K562 (cell line): ENCODE results near the gene PDZK1IP1. TPM values are rescaled to one million over a fixed set of nuclear protein-coding genes. Genes with fewer than 3 reads are reported as not detected.

Source experiments
- HMGN3 ChIP-seq: IDR thresholded peaks from 2 replicates; pipeline ENCODE4 v1.6.1; 2011; ENCODE audit warnings: borderline replicate concordance, low read depth, mild to moderate bottlenecking, mixed read lengths, low read length; ENCODE audit not compliant: insufficient read length; ENCODE audit errors: extremely low read depth
- MBD2 ChIP-seq: sonication (generic); IDR thresholded peaks from 2 replicates; pipeline ENCODE4 v1.6.1; 2016; ENCODE audit warnings: low read depth, borderline replicate concordance
- NCOR1 ChIP-seq: fragments of 450-650 bp; IDR thresholded peaks from 2 replicates; pipeline ENCODE4 v1.6.1; 2016; ENCODE audit warnings: mild to moderate bottlenecking, moderate library complexity
- PHF8 ChIP-seq: fragments of 200-600 bp; sonication (generic); IDR thresholded peaks from 2 replicates; pipeline ENCODE4 v1.6.1; 2012; ENCODE audit warnings: mixed run types, mild to moderate bottlenecking, inconsistent platforms, low read length, moderate library complexity, borderline replicate concordance
- POLR2AphosphoS5 ChIP-seq: IDR thresholded peaks from 2 replicates; pipeline ENCODE4 v1.6.1; 2011; ENCODE audit warnings: mild to moderate bottlenecking, low read depth, low read length, moderate library complexity; ENCODE audit not compliant: control insufficient read depth, insufficient read depth
- RUNX1 ChIP-seq: sonication (generic); IDR thresholded peaks from 2 replicates; pipeline ENCODE4 v1.6.1; 2016; ENCODE audit warnings: antibody characterized with exemption, low read depth
- SMARCC2 ChIP-seq: fragments of 450-650 bp; IDR thresholded peaks from 2 replicates; pipeline ENCODE4 v1.6.1; 2017; ENCODE audit warnings: antibody characterized with exemption, moderate library complexity, mild to moderate bottlenecking, low read depth
- STAT5B ChIP-seq: fragments of 250-450 bp; sonication (Bioruptor Pico); IDR thresholded peaks from 2 replicates; pipeline ENCODE4 v1.8.0; 2021; ENCODE audit warnings: mild to moderate bottlenecking, inconsistent platforms
- U2AF2 ChIP-seq: fragments of 200-400 bp; formaldehyde crosslinking; optimal IDR thresholded peaks from 2 replicates; pipeline ENCODE3; 2017; ENCODE audit warnings: low read depth, mild to moderate bottlenecking, low read length
- ZEB2 ChIP-seq: fragments of 450-650 bp; IDR thresholded peaks from 2 replicates; pipeline ENCODE4 v1.6.1; 2016
- ZFP30 ChIP-seq: fragments of 250-450 bp; sonication (Bioruptor Pico); IDR thresholded peaks from 2 replicates; pipeline ENCODE4 v1.8.0; 2022; ENCODE audit warnings: moderate library complexity, mild to moderate bottlenecking, inconsistent platforms, borderline replicate concordance
- ZKSCAN1 ChIP-seq: fragments of 150-350 bp; IDR thresholded peaks from 2 replicates; pipeline ENCODE4 v1.6.1; 2016; ENCODE audit warnings: low read depth, low read length
- ZNF140 ChIP-seq: fragments of 250-450 bp; sonication (Bioruptor Pico); IDR thresholded peaks from 2 replicates; pipeline ENCODE4 v1.8.0; 2021; ENCODE audit warnings: moderate library complexity, mild to moderate bottlenecking, inconsistent platforms
- ZNF551 ChIP-seq: fragments of 250-450 bp; sonication (Bioruptor Pico); IDR thresholded peaks from 2 replicates; pipeline ENCODE4 v1.5.0; 2021; ENCODE audit warnings: mild to moderate bottlenecking, moderate library complexity
- polyA plus RNA-seq, 8 experiments: library from polyadenylated mRNA; depleted of rRNA in 4 of 8; stranded (reverse) in 5 of 8; unstranded in 3 of 8; fragments of >200 nt; fragmentation: Nextera tagmentation in 2 of 8; fragmentation: Illumina TruSeq in 1 of 8; extraction: Ambion mirVana in 2 of 8; extraction: Trizol in 1 of 8; gene quantifications; 2 replicates each; pipeline versions ENCODE4 v1.2.1 to v1.2.3, GENCODE V29; 2011 to 2014; ENCODE audit warnings: inconsistent platforms in 1 of 8, missing spikeins in 1 of 8
- total RNA-seq, 7 experiments: library from RNA; depleted of rRNA in 6 of 7; stranded (reverse); fragments of >200 nt in 6 of 7; fragmentation: Illumina TruSeq in 2 of 7; extraction: Trizol in 2 of 7; gene quantifications; 2 replicates each; pipeline versions ENCODE4 v1.2.1 to v1.2.3, GENCODE V29; 2011 to 2021; ENCODE audit warnings: low replicate concordance in 1 of 7
- TF ChIP-seq, protein P1 (sequence below): fragments of 250-450 bp; sonication (Bioruptor Pico); IDR thresholded peaks from 2 replicates; pipeline ENCODE4 v1.4.0; 2020; ENCODE audit warnings: mild to moderate bottlenecking, moderate library complexity
- TF ChIP-seq, protein P2 (sequence below): fragments of 450-650 bp; IDR thresholded peaks from 2 replicates; pipeline ENCODE4 v1.6.1; 2014; ENCODE audit warnings: low read depth, mild to moderate bottlenecking, moderate library complexity, borderline replicate concordance
- TF ChIP-seq, protein P3 (sequence below), 2 experiments: fragments of 450-650 bp; conservative IDR thresholded peaks; 2 replicates each; pipeline ENCODE4 v1.6.1; 2017; ENCODE audit warnings: mild to moderate bottlenecking in 2 of 2, moderate library complexity in 2 of 2
- TF ChIP-seq, protein P4 (sequence below): fragments of 200-400 bp; formaldehyde crosslinking; IDR thresholded peaks from 2 replicates; pipeline ENCODE4 v1.6.1; 2017; ENCODE audit warnings: mild to moderate bottlenecking, low read depth, low read length, moderate library complexity

The PDZK1IP1 gene
- total and polyA plus RNA-seq, 9 of the 15 experiments (the other 6 are each of a cell fraction or from before 2014, with no cell fraction given): 0.17 to 0.68 (median 0.53) TPM; not detected in 2

DNA sequence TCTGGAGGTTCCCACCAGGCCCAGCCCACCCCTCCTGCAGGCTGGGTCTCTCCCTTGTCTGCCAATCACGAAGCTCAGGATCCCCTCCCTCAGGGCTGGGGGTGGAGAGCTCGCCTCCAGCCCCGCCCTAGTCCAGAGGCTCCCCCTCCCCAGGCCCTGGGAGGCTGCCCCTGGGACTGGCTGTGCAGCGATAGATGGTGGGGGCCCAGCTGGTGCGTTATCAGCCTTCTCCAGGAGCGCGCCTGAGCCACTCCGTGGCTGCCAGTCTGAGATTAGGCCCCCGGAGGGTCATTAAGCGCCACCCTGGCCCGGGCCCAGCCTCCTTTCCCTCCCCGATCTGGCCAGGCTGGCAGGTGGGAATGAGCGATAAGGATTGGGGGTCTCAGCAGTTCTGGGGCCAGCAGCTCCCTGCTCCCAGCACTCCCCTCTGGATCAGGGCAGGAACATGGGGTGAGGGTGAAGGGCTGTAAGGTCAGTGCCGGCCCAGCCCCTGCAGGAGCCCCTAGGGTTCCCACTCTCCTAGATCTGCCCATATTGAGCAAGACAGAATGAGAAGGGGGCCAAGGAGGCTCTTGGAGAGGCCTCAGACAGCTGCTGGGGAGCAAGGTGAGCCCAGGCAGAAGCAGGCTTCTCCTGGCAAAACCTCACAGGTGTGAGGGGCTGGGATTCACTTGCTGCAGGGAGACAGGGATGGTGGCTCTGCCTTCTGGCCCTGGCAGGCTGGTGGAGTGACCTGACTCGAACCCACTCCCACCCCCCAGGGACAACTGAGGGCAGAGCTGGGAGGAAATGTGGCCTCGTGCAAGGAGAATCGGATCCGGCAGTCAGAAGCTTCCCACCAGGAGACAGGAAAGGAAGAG lies 8.5 kb downstream of the PDZK1IP1 start (continued):
- TF ChIP-seq, protein P1, sequence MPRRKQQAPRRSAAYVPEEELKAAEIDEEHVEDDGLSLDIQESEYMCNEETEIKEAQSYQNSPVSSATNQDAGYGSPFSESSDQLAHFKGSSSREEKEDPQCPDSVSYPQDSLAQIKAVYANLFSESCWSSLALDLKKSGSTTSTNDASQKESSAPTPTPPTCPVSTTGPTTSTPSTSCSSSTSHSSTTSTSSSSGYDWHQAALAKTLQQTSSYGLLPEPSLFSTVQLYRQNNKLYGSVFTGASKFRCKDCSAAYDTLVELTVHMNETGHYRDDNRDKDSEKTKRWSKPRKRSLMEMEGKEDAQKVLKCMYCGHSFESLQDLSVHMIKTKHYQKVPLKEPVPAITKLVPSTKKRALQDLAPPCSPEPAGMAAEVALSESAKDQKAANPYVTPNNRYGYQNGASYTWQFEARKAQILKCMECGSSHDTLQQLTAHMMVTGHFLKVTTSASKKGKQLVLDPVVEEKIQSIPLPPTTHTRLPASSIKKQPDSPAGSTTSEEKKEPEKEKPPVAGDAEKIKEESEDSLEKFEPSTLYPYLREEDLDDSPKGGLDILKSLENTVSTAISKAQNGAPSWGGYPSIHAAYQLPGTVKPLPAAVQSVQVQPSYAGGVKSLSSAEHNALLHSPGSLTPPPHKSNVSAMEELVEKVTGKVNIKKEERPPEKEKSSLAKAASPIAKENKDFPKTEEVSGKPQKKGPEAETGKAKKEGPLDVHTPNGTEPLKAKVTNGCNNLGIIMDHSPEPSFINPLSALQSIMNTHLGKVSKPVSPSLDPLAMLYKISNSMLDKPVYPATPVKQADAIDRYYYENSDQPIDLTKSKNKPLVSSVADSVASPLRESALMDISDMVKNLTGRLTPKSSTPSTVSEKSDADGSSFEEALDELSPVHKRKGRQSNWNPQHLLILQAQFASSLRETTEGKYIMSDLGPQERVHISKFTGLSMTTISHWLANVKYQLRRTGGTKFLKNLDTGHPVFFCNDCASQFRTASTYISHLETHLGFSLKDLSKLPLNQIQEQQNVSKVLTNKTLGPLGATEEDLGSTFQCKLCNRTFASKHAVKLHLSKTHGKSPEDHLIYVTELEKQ (CRISPR knock-in tag): peak; percentile 61; the same call in 1 of the 2 replicates
- TF ChIP-seq POLR2AphosphoS5 (peak; percentile 100), PHF8 (peak; percentile 20; the same call in 1 of the 2 replicates), RUNX1 (peak; percentile 99), SMARCC2 (peak; percentile 100), U2AF2 (no peak), HMGN3 (peak; percentile 100), ZFP30 (CRISPR knock-in tag) (no peak), ZNF140 (CRISPR knock-in tag) (peak; percentile 56; the same call in 1 of the 2 replicates), MBD2 (peak; percentile 98), STAT5B (no peak), ZEB2 (peak; percentile 58), NCOR1 (peak; percentile 100), ZKSCAN1 (peak; percentile 87), ZNF551 (no peak)
- TF ChIP-seq, protein P2, sequence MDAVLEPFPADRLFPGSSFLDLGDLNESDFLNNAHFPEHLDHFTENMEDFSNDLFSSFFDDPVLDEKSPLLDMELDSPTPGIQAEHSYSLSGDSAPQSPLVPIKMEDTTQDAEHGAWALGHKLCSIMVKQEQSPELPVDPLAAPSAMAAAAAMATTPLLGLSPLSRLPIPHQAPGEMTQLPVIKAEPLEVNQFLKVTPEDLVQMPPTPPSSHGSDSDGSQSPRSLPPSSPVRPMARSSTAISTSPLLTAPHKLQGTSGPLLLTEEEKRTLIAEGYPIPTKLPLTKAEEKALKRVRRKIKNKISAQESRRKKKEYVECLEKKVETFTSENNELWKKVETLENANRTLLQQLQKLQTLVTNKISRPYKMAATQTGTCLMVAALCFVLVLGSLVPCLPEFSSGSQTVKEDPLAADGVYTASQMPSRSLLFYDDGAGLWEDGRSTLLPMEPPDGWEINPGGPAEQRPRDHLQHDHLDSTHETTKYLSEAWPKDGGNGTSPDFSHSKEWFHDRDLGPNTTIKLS: peak; percentile 44
- TF ChIP-seq, protein P3, sequence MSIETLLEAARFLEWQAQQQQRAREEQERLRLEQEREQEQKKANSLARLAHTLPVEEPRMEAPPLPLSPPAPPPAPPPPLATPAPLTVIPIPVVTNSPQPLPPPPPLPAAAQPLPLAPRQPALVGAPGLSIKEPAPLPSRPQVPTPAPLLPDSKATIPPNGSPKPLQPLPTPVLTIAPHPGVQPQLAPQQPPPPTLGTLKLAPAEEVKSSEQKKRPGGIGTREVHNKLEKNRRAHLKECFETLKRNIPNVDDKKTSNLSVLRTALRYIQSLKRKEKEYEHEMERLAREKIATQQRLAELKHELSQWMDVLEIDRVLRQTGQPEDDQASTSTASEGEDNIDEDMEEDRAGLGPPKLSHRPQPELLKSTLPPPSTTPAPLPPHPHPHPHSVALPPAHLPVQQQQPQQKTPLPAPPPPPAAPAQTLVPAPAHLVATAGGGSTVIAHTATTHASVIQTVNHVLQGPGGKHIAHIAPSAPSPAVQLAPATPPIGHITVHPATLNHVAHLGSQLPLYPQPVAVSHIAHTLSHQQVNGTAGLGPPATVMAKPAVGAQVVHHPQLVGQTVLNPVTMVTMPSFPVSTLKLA (conservative IDR thresholded peaks at IDR 0.05): no peak; a peak in 1 of 4 replicates
- TF ChIP-seq, protein P4, sequence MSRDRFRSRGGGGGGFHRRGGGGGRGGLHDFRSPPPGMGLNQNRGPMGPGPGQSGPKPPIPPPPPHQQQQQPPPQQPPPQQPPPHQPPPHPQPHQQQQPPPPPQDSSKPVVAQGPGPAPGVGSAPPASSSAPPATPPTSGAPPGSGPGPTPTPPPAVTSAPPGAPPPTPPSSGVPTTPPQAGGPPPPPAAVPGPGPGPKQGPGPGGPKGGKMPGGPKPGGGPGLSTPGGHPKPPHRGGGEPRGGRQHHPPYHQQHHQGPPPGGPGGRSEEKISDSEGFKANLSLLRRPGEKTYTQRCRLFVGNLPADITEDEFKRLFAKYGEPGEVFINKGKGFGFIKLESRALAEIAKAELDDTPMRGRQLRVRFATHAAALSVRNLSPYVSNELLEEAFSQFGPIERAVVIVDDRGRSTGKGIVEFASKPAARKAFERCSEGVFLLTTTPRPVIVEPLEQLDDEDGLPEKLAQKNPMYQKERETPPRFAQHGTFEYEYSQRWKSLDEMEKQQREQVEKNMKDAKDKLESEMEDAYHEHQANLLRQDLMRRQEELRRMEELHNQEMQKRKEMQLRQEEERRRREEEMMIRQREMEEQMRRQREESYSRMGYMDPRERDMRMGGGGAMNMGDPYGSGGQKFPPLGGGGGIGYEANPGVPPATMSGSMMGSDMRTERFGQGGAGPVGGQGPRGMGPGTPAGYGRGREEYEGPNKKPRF: no peak
